ENCODE results near the gene ADARB1.

The ADARB1 gene

GRCh38 chr21:45067462-45068285 is 6.7 kb upstream of the ADARB1 start:
- Histone ChIP-seq H2AK5ac (ENCODE audit: low read length, severe bottlenecking) (no peak overlapping the region), H3K79me1 (replicated peaks; ENCODE audit: low read length, poor library complexity, severe bottlenecking) (no peaks in the 10 kb centered on the region), H3K27me3 (ENCODE audit: control insufficient read depth in 1 of 2, insufficient read depth in 1 of 2, low read length in 2 of 2) (peaks cover 0 to 18% of the 10 kb centered on the region in 2 experiments), H3K27ac (ENCODE audit: low read length, poor library complexity, severe bottlenecking) (no peak overlapping the region), H3K4me2 (ENCODE audit: low read length, poor library complexity, severe bottlenecking) (no peak overlapping the region), H3K18ac (ENCODE audit: low read depth in 1 of 2, low read length in 2 of 2) (no peak overlapping the region), H3K4ac (ENCODE audit: low read depth in 1 of 2, low read length in 2 of 2) (no peak overlapping the region), H3K4me1 (ENCODE audit: control insufficient read depth, insufficient read depth, low read depth, low read length) (peaks cover 19% of the 10 kb centered on the region), H3K36me3 (ENCODE audit: control insufficient read depth in 1 of 2, insufficient read depth in 2 of 2, low read depth in 1 of 2, low read length in 2 of 2) (peaks cover 0 to 4% of the 10 kb centered on the region in 2 experiments), H3K14ac (ENCODE audit: low read length in 2 of 2) (no peak overlapping the region), H4K91ac (ENCODE audit: low read length) (no peak overlapping the region), H2BK5ac (ENCODE audit: low read depth, low read length, poor library complexity, severe bottlenecking) (no peak overlapping the region), H4K8ac (ENCODE audit: low read length) (no peak overlapping the region), H2BK15ac (ENCODE audit: low read depth, poor library complexity, severe bottlenecking) (no peak overlapping the region), H3K9me3 (ENCODE audit: control insufficient read depth, low read length) (no peaks in the 10 kb centered on the region), H3K23ac (ENCODE audit: low read length in 2 of 2) (no peak overlapping the region), H2BK12ac (ENCODE audit: low read length in 2 of 2) (no peak overlapping the region), H3K4me3 (ENCODE audit: insufficient read depth in 1 of 2, low read depth in 1 of 2, low read length in 2 of 2) (no peak overlapping the region), H2BK120ac (ENCODE audit: low read depth, low read length) (no peak overlapping the region), H2AFZ (ENCODE audit: low read depth, low read length) (no peak overlapping the region), H3K9ac (ENCODE audit: low read length) (no peak overlapping the region)
- 91% methylated on average over 17 of the region's 18 CpGs for WGBS
- DNase-seq = no peak

DNA sequence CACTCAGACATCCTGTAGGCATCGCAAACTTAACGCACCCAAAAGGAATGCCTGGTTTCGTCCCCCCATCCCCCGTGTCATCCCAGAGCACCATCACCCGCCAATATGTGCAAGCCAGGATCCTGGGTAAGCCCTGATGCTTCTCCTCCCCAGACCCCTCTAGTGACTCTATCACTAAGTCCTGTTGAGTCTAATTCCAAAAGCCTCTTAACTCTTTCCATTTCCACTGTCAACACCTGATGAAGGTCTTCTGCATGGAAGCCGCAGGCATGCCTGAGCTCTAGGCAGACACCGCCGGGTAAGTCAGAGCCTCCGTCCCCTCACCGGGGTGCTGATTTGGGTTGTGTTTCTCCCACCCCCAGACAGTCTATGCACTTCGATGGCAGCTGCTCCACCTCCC is 5.3 kb upstream of the ADARB1 start:
- Histone ChIP-seq H2AK5ac (ENCODE audit: low read length, severe bottlenecking) (no peak overlapping the region), H3K4ac (ENCODE audit: low read depth in 1 of 2, low read length in 2 of 2) (no peak overlapping the region), H2BK15ac (ENCODE audit: low read depth, poor library complexity, severe bottlenecking) (no peak overlapping the region), H3K9ac (ENCODE audit: low read length) (no peak overlapping the region), H3K36me3 (ENCODE audit: control insufficient read depth in 1 of 2, insufficient read depth in 2 of 2, low read depth in 1 of 2, low read length in 2 of 2) (peaks cover 0 to 4% of the 10 kb centered on the region in 2 experiments), H3K79me1 (replicated peaks; ENCODE audit: low read length, poor library complexity, severe bottlenecking) (no peaks in the 10 kb centered on the region), H3K4me2 (ENCODE audit: low read length, poor library complexity, severe bottlenecking) (no peak overlapping the region), H3K23ac (ENCODE audit: low read length in 2 of 2) (no peak overlapping the region), H2AFZ (ENCODE audit: low read depth, low read length) (no peak overlapping the region), H2BK5ac (ENCODE audit: low read depth, low read length, poor library complexity, severe bottlenecking) (no peak overlapping the region), H3K18ac (ENCODE audit: low read depth in 1 of 2, low read length in 2 of 2) (no peak overlapping the region), H4K8ac (ENCODE audit: low read length) (no peak overlapping the region), H3K9me3 (ENCODE audit: control insufficient read depth, low read length) (no peaks in the 10 kb centered on the region), H3K4me3 (ENCODE audit: insufficient read depth in 1 of 2, low read depth in 1 of 2, low read length in 2 of 2) (no peak overlapping the region), H2BK120ac (ENCODE audit: low read depth, low read length) (no peak overlapping the region), H3K27me3 (ENCODE audit: control insufficient read depth in 1 of 2, insufficient read depth in 1 of 2, low read length in 2 of 2) (peaks cover 0 to 11% of the 10 kb centered on the region in 2 experiments), H2BK12ac (ENCODE audit: low read length in 2 of 2) (no peak overlapping the region), H3K14ac (ENCODE audit: low read length in 2 of 2) (no peak overlapping the region), H3K4me1 (ENCODE audit: control insufficient read depth, insufficient read depth, low read depth, low read length) (peaks cover 24% of the 10 kb centered on the region), H4K91ac (ENCODE audit: low read length) (no peak overlapping the region), H3K27ac (ENCODE audit: low read length, poor library complexity, severe bottlenecking) (no peak overlapping the region)
- DNase-seq = no peak
- WGBS = 97% methylated on average over 11 of the region's 11 CpGs

- Histone ChIP-seq H4K8ac (ENCODE audit: low read length) (no peak overlapping the region), H3K14ac (ENCODE audit: low read length in 2 of 2) (peak overlapping the region in 1 of 2 experiments; percentile 19)
These were observed 4.7 kb upstream of the ADARB1 start for GRCh38 chr21:45069711-45070110.

DNA sequence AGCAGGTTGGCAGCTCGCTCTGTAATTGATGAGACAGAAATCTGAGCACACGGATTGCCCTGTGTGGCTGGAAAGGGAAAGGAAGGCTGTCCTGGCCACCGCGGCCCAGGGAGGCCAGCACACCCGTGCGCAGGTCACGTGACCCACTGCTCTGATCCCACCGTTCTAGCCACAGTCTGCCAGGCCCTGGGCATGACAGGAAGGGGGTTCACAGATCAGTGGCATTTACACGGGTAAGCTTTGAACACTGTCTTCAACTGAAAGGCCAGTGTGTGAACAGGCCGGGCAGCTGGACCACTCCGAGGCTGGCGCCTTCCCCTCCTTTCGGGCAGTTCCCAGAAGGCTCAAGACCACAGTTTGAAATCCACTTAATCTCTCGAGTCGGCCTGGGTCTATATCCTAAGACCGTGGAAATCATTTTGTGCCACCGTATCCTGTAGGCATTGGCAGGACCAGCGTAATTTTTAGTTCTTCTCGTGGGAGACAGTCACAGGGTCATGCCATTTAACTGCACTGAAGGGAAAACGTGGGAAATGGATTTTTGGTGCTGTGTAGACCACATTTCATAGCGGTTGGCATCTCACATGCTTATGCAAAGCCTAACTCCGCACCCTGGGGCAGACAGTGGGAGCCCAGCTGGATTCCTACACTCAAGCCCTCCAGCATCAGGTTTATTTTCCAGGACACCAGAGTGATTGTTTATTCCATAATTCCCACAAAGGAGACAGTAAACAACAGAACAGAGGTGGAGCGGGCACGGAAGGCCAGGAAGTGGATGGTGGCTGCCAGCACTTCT is 3.1 kb upstream of the ADARB1 start:
- no peak overlapping the region for H3K4me3 ChIP-seq (ENCODE audit: insufficient read depth in 1 of 2, low read depth in 1 of 2, low read length in 2 of 2)
- no peak overlapping the region for H4K8ac ChIP-seq (ENCODE audit: low read length)
- peaks cover 0 to 8% of the 10 kb centered on the region in 2 experiments for H3K27me3 ChIP-seq (ENCODE audit: control insufficient read depth in 1 of 2, insufficient read depth in 1 of 2, low read length in 2 of 2)
- no peak overlapping the region for H3K9ac ChIP-seq (ENCODE audit: low read length)
- no peak overlapping the region for H2BK15ac ChIP-seq (ENCODE audit: low read depth, poor library complexity, severe bottlenecking)
- DNase-seq = no peak
- WGBS = 90% methylated on average over 23 of the region's 24 CpGs
- H3K4me2 ChIP-seq (ENCODE audit: low read length, poor library complexity, severe bottlenecking) = no peak overlapping the region
- H3K14ac ChIP-seq (ENCODE audit: low read length in 2 of 2) = no peak overlapping the region
- H3K27ac ChIP-seq (ENCODE audit: low read length, poor library complexity, severe bottlenecking) = no peak overlapping the region
- H3K9me3 ChIP-seq (ENCODE audit: control insufficient read depth, low read length) = no peaks in the 10 kb centered on the region
- no peak overlapping the region for H2AK5ac ChIP-seq (ENCODE audit: low read length, severe bottlenecking)
- H3K4me1 ChIP-seq (ENCODE audit: control insufficient read depth, insufficient read depth, low read depth, low read length) = peaks cover 23% of the 10 kb centered on the region
- H2AFZ ChIP-seq (ENCODE audit: low read depth, low read length) = no peak overlapping the region
- no peak overlapping the region for H3K18ac ChIP-seq (ENCODE audit: low read depth in 1 of 2, low read length in 2 of 2)
- no peak overlapping the region for H2BK120ac ChIP-seq (ENCODE audit: low read depth, low read length)
- H2BK12ac ChIP-seq (ENCODE audit: low read length in 2 of 2) = no peak overlapping the region
- no peak overlapping the region for H4K91ac ChIP-seq (ENCODE audit: low read length)
- peaks cover 2% of the 10 kb centered on the region for H3K79me1 ChIP-seq (replicated peaks; ENCODE audit: low read length, poor library complexity, severe bottlenecking)
- peaks cover 0 to 4% of the 10 kb centered on the region in 2 experiments for H3K36me3 ChIP-seq (ENCODE audit: control insufficient read depth in 1 of 2, insufficient read depth in 2 of 2, low read depth in 1 of 2, low read length in 2 of 2)
- H3K23ac ChIP-seq (ENCODE audit: low read length in 2 of 2) = no peak overlapping the region
- no peak overlapping the region for H2BK5ac ChIP-seq (ENCODE audit: low read depth, low read length, poor library complexity, severe bottlenecking)
- H3K4ac ChIP-seq (ENCODE audit: low read depth in 1 of 2, low read length in 2 of 2) = no peak overlapping the region

More at GRCh38 chr21:45069711-45070110, 4.7 kb upstream of the ADARB1 start:
- Histone ChIP-seq H3K9me3 (ENCODE audit: control insufficient read depth, low read length) (no peaks in the 10 kb centered on the region), H4K91ac (ENCODE audit: low read length) (no peak overlapping the region), H3K18ac (ENCODE audit: low read depth in 1 of 2, low read length in 2 of 2) (no peak overlapping the region), H3K79me1 (replicated peaks; ENCODE audit: low read length, poor library complexity, severe bottlenecking) (no peaks in the 10 kb centered on the region), H3K27ac (ENCODE audit: low read length, poor library complexity, severe bottlenecking) (no peak overlapping the region), H2BK120ac (ENCODE audit: low read depth, low read length) (no peak overlapping the region), H3K27me3 (ENCODE audit: control insufficient read depth in 1 of 2, insufficient read depth in 1 of 2, low read length in 2 of 2) (peaks cover 0 to 11% of the 10 kb centered on the region in 2 experiments), H3K4me1 (ENCODE audit: control insufficient read depth, insufficient read depth, low read depth, low read length) (peaks cover 22% of the 10 kb centered on the region), H3K36me3 (ENCODE audit: control insufficient read depth in 1 of 2, insufficient read depth in 2 of 2, low read depth in 1 of 2, low read length in 2 of 2) (peaks cover 0 to 4% of the 10 kb centered on the region in 2 experiments), H2BK15ac (ENCODE audit: low read depth, poor library complexity, severe bottlenecking) (no peak overlapping the region), H2AK5ac (ENCODE audit: low read length, severe bottlenecking) (no peak overlapping the region), H3K9ac (ENCODE audit: low read length) (no peak overlapping the region), H3K4ac (ENCODE audit: low read depth in 1 of 2, low read length in 2 of 2) (no peak overlapping the region), H3K4me2 (ENCODE audit: low read length, poor library complexity, severe bottlenecking) (no peak overlapping the region), H2BK12ac (ENCODE audit: low read length in 2 of 2) (no peak overlapping the region), H2BK5ac (ENCODE audit: low read depth, low read length, poor library complexity, severe bottlenecking) (no peak overlapping the region), H3K23ac (ENCODE audit: low read length in 2 of 2) (peak overlapping the region in 1 of 2 experiments; percentile 28), H2AFZ (ENCODE audit: low read depth, low read length) (no peak overlapping the region), H3K4me3 (ENCODE audit: insufficient read depth in 1 of 2, low read depth in 1 of 2, low read length in 2 of 2) (no peak overlapping the region)
- 72% methylated on average over 5 of the region's 5 CpGs for WGBS
- DNase-seq = peak; percentile 8
